Activated naive CD4-positive, alpha-beta T cell treated with anti-CD3 and anti-CD28 coated beads, Interleukin-2, amount 50 U/mL, for 16 hours (primary cell): ENCODE results near the gene SLC25A52.
A peak's percentile ranks its signal among the peaks of the same experiment; 100 is the strongest.
"Not testable (repeated sequence)": the region's sequence is repeated elsewhere in the genome, so short reads cannot be mapped to it uniquely, and the experiment has no call there.

ENCODE experiments used
- DNase-seq: peaks from one replicate; pipeline ENCODE4 v3.0.0-alpha.2; 2020

SLC25A52 gene

DNA sequence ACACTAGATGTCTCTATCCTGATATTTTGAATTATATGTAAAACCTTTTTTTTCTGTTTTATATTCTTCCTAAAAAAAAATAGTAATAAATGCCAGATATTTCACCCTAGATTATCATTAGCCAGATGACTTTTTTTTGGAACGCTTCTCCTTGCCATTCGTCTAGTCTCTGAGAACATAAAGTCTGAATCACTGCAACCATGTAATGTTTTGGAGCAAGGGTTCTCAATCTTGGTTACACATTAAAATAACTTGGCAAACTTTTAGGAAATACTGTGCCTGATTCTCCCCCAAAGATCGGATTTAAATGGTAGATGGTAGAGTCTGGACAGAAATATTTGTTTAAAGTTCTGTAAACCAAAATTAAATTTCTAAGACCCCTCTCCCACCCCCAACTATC is 21.0 kb downstream of the SLC25A52 start:
- no peak for DNase-seq

DNA sequence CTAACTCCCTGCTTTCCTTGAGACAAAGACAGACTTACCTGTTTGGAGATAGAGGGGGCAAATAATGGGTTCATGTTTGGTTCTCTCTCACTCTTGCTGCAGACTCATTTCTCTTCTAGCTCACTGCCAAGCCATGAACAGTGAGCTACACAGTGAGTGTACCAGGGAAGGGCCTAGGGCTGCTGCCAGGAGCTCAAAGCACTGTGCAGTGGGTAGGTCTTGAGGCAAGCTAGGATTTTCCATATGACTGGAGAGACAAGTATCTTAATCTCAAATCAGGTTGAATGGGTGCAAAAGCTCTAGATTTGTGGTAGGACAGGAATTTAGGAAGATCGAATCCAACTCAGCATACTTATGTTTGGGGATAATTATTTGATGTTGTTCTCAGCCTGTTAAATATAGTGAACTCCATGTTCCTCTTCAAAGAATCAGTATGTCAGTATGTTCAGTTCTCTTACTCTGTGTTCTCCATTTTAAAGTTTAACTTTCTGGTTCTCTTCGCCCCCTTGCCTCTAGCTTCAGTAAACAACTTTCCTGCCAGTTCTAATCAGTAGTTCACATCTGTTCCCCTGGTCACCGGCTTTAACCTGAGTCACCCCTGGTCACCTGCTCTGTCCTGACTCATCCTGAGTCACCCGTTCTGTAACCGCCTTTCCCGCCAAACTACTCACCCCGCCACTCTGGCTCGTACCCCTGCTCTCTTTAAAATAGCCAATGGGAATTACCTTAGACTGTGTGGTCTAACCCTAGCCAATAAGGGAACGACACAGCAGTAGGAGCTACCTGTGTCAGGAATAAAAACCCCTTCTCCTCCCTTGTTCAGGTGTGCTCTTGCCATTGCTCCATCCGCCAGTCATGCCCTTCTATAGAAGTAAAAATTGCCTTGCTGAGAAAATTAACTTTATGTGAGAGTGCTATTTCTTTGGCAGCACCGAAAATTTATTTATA is 21.9 kb downstream of the SLC25A52 start:
- no peak for DNase-seq

DNA sequence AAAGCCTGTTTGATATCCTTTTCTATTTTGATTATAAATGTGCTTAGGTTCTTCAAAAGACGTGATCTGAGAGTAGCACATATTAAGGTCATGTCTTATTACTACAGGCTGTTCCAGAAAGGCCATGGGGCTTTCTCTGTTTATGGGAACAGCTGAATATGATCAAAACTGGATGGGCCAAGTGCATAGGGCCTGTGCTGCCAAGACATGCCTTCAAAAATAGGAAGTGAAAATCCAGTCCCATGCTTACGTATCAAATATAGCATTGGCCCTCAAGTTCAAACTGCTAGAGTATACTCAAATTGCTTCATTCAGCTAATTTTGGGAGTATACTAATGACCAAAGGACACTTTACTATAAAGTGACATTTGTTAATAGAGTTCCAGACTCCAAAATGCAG is 24.1 kb downstream of the SLC25A52 start:
- no peak for DNase-seq

DNA sequence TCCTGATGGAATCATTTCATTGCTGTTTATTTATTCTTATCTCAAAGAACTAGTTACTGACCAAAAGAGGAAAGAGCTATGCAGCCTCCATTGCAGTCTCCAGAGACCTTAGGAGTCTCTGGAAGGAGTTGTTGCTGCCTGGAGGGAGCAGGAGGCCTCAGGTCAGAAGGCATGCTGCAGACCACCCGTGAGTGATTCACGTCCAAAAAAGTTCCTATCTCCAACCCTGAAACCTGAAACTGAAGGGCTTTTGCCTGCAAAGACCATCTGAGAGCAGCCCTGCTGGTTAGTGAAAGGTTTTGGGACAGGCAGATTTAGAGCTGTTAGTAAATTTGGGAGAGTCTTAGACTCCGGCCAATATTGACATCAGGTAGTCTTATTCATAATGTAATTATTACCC is 29.1 kb downstream of the SLC25A52 start:
- no peak for DNase-seq

DNA sequence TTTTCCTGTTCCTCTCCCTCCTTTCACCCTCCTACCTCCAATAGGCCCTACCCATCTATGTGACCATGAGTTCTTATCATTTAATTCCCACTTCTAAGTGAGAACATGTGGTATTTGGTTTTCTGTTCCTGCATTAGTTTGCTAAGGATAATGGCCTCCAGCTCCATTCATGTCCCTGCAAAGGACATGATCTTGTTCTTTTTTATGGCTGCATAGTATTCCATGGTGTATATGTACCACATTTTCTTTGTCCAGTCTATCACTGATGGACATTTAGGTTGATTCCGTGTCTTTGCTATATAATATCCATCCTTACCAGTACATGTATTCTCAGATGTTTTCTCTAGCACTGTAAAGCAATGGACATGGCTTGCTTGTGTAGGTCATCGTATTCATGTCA is 31.5 kb downstream of the SLC25A52 start:
- not testable (repeated sequence) for DNase-seq

DNA sequence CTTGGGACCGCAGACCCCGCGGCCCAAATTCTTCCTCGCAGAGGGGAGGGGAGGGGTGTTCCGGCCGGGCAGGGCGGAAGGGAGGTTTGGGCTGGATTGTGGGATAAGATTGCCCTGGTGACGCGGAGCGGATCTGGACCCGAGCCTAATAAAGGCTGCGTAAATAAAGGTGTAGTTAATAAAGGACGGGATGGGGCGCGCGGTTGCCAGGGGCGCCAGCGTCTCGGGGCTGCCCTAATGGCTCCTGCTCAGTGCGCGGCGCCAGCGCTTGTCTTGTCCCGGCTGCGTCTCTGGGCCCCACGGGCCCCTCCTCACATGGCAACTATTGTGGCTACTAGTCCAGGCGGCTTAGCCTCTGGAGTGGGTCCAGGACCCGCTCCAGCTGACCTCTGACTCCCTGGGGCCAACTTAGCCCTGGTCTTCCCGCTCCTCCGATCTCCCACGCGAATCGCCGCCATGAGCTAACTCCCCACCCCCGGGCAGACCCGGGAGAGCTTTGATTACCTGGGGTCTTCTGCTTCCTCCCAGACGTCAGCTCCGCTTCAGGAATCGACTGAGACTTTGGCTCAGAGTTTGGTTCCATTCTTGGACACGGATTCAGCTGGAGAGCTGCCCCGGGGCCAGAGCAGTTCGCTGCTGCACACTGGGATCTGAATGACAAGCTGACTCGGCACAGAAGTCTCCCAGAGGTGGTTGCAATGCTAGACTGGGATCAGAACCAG is 36.5 kb downstream of the SLC25A52 start:
- no peak for DNase-seq

DNA sequence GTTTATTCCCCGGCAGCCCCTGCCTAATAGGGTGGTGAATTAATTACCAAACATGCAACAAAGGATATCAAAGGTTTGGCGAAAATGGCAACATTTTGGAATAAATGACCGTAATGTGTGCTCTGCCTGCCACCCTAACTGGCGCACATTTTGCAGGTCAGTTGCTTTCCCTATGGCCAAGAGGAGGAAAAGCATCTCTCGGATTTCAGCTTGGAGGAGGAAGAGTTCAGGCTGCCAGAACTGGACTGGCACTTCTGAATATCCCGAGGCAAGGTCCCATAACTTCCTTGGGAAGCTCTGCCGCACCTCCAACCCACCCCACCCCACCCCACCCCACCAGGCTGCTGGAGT is 37.1 kb downstream of the SLC25A52 start:
- no peak for DNase-seq

DNA sequence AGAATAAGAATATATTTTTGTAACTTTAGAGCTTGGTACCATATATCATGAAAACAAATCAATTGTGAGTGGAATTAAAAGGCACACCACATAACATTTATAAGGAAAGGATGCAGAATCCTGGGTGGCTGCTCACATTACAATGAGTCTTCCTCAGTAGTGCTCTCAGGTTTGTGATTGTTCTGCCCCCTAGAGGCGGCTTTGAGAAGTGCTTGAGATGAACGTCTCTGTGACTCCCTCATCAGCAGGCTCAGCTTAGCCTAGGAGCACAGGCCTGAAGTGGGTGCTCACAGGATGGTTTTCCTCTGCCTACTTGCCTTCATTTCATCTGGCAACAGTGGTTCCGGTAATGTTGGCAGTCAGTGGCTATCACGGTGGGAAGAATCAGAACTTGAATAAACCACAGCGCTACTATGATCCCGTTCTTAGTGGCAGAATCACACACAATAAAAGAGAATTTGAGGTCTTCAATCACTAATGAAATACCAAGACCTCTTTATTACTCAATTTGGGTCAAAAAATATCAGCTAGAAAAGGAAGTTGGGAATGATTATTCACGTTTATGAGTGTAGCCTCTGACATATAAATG is 38.2 kb downstream of the SLC25A52 start:
- DNase-seq, result peak; percentile 72

DNA sequence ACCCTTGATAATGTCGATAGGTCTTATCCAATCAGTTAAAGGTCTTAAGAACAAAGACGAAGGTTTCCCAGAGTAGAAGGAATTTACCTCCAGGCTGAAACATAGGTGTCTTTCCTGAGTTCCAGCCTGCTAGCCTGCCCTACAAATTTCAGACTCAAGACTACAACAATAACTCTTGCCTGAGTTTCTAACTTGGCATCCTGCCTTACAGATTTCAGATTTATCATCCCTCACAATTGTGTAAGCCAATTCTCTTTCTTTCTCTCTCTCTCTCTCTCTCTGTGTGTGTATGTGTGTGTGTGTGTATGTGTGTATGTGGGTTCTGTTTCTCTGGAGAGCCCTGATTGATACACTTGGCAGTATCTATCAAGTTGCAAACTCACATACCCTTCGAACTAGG is 39.1 kb downstream of the SLC25A52 start:
- DNase-seq, result no peak

DNA sequence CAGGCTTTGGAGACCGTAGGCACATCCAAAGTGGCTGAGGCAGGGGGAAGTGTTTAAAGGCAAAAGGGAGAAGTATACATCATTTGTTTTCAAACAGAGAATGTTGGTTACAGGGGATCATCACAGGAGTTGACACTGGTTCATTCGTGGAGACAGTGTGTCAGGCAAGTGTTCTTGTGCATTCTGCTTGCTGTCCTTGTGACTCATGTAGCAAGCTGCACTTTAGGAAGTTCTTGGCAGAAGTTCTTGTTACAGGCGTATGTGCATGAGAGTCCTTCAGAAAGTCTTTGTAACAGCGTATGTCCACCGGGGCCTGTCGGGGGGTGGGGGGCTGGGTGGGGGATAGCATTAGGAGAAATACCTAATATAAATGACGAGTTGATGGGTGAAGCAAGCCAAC is 39.8 kb downstream of the SLC25A52 start:
- no peak for DNase-seq

DNA sequence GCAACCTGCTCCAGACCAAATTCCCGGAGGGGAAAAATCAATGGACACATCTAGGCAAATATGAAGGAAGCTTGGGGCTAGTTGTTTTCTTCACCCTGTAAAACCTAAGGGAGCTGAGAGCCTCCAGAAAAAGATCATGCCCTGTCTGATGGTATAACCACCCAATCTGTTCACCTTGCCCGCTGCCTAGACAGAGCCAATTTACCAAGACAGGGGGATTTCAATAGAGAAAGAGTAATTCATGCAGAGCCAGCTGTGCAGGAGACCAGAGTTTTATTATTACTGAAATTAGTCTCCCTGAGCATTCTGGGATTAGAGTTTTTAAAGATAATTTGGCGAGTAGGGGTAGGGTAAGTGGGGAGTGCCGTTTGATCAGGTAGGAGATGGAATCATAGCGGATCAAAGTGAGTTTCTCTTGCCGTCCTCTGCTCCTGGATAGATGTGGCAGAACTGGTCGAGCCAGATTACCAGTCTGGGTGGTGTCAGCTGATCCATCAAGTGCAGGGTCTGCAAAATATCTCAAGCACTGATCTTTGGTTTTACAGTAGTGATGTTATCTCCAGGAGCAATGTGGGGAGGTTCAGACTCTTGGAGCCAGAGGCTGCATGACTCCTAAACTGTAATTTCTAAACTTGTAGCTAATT is 41.2 kb downstream of the SLC25A52 start:
- DNase-seq, result no peak

DNA sequence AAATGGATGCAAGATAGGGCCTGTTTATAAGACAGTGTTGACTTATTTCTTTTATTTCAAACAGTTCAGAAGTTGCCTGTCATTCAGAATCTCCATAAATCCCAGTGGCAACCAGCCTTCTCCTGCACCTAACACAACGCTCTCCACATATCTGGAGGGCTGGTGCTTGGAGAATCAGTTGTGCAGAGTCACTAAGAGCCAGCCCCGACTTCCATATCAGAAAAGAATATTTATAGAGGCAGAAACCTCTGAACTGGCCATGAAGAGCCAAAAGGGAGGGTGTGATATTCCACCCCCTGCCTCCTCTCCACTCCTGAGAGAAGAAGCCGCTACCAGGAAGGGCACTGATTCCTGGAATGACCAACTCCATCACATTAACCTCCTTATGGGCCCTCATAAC is 42.3 kb downstream of the SLC25A52 start:
- DNase-seq, result no peak

DNA sequence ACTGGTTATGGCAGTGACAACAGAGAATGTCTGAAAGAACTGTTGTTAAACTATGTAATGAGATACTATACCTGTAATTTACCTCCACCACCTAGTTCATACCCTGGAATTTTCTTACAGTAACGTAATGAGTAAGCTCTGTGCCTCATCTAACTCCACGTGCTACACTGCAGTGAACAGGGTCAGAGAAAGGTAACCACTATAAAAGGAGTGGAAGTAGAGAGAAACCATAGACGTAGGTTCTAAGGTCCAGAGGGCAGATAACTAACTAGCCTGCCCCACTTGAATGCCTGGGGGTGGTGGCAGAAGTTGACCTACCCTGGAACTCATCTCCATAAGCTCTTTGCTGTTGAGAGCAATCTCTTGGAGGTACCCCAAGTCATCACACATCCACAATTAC is 44.3 kb downstream of the SLC25A52 start:
- DNase-seq, result no peak

DNA sequence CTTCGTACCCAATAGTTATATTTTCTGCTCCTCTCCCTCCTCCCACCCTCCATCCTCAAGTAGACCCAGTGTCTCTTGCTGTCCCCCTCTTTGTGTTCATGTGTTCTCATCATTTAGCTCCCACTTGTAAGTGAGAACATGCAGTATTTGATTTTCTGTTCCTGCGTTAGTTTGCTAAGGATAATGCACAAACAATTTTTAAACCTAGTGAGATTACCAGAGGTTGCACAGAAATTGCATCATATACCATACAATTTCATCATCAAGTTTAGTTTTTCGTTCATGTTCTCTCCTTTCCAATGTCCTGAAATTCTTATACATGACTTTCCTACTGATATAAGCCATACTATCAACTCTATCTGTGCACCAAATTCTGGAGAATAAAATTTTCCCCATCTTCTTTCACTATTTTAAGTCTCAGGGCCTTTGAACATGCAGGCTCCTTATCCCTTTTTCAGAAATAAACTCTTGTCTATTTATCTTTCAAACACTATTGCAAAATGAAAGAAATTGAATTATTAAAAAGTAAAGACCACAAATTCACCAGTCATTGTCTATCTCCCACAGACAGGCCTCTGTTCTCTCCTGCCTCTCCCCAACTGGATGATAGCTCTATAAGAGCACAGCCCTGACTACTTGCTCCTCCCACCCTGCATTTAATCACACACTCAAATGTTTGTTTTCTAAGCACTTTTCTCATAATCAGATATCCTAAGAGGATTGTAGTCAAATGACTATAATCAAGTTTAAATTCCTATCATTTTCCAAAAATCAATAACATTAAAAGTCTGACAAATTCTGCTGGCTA is 49.1 kb downstream of the SLC25A52 start:
- DNase-seq, result no peak

DNA sequence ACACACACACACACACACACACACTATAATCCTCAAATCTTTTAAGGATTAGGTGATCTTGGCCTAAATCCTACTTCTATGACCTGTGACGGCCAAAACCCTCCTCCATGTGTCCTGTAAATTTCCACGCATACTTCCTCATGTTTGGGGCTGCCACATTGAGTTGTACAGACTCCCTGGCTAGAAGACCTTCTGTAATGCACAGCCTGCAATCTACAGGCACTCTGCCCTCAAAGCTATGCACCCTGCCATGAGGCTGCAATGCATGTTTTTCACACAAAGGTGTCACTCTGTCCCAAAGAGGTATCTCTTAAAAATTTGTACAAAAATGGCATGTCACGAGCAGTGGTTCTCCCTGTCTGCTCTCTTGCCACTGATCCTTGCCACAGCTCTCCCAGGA is 49.9 kb downstream of the SLC25A52 start:
- DNase-seq, result no peak
